GM21825 (cell line): Measurements from ENCODE around the gene TRIM44.

Experiments
- ATAC-seq: cut with Tn5 transposase; IDR thresholded peaks from one replicate; pipeline ENCODE4 v1.9.1; 2021; ENCODE audit warnings: mild to moderate bottlenecking, moderate library complexity; ENCODE audit not compliant: unreplicated experiment

Gene TRIM44

DNA sequence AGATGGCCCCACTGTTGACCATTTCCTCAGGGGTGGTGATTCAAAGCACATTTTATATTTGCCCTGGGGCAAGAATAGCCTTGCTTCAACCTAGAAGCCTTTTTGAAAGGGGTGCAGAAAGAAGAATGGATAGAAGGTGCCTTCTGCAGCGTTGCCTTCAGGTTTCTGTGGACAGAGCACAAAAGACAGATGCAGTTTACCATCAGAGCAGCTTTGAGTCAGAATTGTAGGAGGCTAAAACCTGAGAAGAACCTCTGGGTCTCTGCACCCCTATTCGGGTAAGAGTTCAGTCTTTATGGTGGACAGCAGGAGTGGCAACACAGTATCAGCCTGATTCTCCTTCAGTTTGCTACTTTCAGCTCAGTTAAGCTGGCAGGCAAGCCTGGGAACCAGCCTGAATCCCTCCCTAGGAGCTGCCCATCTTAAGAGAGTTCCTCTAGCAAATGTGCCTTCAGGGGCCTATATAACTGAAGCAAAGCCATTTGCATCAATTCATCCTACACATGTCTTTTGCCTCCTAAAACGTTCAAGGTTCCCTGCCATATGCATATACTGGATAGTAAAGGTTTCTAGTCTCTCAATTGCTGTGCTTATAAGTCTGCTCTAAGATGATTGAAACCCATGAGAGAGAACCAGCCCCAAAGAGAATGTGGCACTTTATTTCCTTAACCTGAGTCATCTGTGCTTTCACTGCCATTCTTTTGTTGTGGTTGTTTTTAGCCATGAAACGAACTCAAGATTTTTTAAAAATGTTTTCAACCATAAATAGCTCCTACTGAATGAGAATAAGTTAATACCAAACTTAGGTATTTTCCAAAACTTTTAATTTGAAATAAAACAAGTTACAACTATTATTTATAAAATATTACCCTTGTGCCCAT is 123.0 kb downstream of the TRIM44 start:
- peak; percentile 58 for ATAC-seq

DNA sequence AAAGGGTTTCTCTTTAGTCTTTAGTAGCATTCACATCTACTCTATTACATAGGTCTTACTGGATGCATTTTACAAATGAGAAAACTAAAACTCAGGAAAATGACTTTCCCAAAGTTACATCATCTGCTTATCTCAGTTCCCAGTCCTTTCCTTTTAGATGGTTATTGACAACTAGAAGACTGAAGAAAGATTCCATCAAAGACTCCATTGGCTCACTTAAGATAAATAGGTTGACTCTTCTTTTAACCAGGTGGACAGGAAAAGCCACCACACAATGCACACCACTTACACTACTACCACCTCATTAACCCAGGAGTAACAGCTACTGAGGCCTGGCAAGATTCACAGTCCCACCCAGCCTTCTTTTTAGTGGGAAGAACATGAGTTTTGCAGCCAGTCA is 123.6 kb downstream of the TRIM44 start:
- no peak for ATAC-seq

DNA sequence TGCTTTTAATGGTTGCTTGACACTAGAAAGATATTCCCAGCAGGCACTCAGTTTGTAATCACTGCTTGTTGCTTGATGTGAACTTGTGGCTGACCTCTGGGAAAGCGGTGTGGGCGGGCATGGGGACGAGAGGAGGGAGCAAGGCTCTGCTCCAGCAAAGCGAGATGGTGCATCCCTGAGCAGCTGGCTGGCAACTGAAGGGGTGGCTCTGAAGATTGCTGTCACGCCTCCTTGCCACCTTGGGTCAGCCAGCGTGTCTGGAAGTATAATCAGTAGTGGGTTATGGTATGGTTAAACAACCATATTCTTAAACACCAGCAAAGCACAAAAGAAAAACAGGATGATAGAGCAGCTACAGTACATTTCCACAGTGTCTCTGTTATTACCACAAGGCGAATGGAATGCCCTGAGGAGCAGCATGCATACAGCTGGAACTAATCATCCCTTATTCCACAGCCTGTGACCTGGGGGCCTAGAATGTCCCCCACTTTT is 124.5 kb downstream of the TRIM44 start:
- no peak for ATAC-seq

DNA sequence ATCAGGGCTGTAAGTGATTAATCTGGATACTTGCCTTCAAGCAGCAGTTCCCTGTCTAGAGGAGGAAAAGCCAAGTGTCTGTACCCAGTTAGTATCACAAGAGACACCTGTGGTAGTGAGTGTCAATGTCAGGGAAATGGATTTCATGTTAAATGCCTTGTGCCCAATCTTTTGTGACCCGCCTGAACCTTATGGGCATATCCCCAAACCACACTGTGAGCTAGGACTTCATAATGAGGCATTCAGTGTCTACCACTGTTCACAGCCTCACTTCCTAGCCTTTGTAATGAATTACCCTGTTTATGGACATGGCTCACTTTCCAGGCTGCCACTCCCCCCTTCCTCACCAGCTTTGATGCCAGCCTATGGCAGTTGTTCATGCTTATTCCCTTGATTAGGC is 125.1 kb downstream of the TRIM44 start:
- no peak for ATAC-seq

DNA sequence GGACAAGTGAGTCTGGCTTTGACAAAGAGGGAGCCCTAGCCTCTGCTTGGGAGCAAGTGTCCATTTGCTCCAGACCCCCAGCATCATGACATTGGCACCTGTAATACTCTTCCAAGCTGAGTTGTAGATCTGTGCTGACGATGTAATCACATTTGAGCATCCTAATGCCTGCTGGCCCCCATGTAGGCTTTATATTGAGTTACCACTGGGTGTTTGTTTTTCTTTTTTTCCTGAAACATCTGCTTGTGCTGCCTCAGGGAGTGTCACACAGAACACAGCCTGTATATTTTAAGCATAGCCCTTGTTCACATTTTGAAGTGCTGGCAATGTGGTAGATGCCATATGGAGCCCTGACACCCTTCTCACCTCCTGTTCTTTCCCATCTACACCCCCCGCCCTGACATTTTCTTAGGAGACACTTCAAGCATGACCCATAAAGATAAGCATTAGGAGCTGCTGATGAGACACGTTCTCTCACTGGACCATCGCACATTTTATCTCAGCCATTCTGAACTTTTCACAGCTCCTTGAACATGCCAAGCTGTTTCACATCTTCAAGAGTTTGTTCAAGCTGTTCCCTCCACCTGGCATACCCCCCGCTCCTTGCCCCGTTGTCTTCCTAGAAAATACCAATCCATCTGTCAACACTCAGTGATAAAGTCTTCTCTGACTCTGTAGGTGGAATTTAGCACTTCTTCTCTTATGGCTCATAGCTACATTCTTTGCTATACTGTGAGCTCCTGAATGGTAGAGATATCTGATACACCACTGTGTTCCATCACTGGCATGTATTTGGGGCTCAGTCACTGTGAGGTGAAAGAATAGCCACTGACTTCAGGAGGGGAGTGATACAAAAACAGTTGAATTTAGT is 128.7 kb downstream of the TRIM44 start:
- ATAC-seq: no peak

DNA sequence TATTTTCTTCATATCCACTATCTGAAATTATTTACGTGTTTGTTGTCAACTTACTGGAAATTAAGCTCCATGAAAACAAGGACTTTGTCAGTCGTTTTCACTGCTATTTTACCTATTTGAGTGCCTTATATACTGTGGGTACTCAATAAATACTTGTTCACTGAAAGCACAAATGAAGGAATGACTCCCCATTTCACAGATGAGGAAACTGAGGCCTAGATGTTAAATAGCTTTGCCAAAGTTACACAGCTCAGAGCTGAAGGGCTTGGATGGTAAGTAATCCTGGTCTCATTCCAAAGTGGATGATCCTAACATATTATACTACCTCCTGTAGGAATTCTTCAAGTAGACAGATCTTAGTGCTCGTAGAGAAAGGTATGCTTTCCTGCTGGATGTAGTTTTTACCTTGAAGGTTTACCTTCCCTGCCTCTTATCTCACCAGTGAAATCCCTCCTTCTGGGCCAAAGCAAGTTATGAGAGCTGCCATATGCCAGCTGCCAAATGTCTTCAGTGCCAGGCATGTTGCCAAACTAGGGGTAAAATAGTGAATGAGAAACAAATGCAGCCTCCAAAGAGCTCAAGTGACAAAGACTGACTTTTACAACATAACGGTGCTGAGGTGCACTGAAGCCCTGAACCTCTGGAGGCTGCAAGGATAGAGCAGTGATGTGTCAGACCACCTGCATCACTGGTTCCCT is 129.7 kb downstream of the TRIM44 start:
- ATAC-seq: no peak

DNA sequence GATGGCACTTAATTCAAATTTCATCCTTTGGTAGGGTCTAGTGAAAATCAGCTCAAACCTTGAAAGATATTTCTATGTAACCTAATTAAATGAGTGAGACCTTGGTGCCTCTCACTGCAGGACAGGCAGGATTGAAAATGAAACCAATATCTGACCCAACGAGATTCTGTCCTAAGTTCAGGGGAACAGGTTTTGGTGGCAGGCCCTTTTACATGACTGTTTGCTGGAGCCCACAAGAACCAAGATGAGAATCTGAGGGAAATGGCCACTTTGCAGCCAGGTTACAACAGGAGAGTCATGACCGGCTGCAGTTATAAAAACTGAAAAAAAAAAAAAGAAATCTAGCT is 130.2 kb downstream of the TRIM44 start:
- no peak for ATAC-seq

DNA sequence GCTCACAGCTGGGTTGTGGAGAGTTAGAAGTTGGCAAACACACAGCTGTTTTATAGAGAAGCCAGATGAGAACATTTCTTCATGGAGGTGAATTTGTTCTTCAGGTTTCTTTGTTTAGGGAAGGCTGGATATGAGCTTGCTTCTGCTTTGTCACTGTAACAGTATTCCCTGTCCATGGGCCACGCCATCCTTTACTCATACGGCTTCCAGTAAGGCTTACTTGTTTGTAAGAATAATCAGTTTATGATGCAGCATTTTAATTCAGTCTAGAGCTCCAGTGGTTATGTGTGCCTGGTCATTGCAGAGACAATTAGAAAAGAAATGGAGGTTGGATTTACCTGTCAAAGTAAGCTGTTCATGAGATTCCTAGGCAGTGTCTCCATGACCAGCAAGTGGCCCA is 131.8 kb downstream of the TRIM44 start:
- ATAC-seq: no peak

DNA sequence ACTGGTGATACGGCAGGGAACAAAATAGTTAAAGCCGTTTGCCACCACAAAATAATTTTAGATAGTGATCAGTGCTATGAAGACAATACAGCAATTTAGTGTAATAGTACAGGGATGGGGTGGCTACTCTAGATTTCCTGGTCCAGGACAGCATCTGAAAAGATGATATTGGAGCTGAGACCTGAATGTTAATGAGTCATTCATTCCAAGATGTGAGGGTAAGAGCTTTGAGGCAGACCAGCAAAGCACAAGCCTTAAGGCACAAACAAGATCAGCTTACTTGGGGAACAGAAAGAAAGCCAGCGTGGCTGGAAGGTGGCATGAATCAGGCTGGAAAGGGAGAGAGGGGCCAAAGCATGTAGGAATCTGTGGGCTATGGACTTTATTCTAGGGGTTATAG is 132.3 kb downstream of the TRIM44 start:
- no peak for ATAC-seq

DNA sequence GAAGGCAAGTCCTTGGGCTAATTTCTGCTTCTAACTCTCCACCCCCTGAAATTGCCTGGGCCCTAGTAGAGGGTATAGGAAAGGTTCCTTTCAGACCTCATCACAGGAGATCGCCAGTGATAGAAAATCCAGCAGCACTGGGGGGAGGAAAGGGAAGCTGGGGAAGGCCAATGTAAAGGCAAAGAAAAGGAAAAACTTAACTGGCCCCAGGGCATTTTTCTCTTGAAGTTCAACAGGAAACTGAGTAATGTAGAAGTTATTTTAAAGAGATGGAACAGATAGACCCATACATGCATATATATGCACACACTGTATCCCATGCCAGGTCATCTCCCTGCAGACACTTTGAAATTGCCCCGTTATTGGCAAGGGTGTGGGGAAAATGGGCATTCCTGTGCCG is 134.0 kb downstream of the TRIM44 start:
- ATAC-seq: no peak

DNA sequence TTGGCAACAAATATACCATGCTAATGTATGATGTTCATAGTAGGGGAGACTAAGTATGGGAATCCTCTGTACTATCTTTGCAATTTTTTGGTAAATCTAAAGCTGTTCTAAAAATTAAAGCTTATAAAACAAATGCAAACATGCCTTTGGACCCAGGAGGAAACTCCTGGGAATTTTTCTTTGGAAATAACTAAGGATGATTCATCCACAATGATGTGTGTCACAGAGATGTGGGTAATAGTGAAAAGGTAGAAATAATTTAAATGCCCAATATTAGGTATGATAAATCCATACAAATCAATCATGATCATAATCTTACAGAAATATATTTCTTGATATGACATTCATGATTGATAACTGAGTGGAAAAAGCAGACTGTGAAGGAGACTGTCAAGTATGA is 135.8 kb downstream of the TRIM44 start:
- ATAC-seq: no peak

DNA sequence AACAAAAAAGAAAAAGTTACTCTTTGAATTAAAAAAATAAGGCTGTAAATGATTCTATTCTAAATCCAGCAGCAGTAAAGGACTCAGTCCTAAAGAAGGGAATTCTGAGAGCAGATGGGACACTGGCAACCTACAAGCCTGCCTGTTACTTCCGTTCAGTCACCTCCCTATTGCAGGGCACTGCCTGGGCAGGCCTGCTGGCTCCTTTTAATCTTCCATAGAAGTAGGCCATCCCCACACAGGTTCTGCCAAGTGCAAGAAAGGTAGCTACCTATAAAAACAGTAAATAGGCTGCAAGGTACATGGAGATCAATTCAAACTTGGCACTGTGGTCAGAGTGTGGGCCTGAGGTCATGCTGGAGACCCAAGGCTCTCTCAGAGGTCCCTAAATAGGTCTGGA is 136.4 kb downstream of the TRIM44 start:
- ATAC-seq: no peak

DNA sequence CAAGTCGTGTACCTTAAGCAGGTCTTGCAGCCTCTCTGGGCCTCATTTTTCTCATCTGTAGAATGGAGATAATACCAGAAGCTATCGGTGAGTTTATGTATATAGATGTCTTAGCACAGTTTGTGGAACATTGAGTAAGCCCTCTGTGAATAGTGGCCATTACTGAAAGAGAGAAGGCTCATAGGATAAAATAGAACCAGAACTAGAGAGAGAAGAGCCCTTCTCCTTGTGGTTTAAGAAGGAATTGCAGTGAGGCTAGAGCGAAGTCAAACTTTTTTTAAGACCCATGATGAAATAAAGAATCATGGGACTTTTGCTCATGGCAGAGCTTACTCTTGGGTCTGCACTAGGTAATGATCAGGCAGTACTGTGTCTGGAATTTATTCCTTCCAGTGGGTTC is 137.1 kb downstream of the TRIM44 start:
- ATAC-seq: no peak

DNA sequence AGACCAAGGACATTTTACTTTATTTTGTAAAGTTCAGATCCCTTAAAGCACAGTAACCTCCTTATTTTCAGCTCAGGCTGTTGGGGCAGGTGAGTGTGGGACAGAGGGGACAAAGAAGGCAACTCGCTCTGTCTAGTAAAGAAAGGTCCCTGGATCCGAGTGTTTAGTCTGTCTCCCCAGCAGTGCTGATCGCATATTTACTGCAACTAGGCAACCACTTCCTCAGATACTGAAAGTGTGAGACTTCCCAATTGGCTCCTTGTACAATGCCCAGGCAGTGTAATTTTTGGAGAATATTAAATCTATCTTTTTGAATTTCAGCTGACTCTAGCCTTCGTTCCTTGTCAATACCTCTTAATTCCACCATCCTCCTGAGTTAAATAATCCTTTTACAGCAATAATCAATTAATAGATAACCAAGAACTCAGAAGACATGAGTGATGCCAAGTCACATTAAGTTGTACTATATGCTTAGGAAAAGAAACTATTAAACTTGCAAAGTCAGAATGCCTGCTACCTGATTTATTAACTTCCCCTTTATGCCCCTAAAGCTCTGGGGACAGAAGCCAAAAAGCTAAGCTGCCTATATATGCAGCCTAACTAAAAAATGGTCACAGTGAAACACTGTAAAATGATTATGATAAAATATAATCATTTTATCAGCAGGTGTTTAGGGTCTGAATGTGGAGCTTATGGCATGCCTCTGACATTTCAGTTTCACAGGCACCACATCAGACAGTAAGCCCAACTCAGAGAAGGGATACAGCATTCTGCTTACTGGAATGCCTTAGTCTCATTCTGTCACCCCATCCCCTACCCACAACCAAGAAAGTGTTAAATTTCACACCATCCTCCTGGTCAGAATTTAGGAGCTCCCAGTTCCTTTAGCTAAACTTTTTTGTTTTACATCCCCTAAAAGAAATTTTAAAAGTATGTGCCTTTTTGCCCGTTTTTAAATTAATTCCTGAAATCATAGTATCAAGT is 138.7 kb downstream of the TRIM44 start:
- ATAC-seq: no peak

DNA sequence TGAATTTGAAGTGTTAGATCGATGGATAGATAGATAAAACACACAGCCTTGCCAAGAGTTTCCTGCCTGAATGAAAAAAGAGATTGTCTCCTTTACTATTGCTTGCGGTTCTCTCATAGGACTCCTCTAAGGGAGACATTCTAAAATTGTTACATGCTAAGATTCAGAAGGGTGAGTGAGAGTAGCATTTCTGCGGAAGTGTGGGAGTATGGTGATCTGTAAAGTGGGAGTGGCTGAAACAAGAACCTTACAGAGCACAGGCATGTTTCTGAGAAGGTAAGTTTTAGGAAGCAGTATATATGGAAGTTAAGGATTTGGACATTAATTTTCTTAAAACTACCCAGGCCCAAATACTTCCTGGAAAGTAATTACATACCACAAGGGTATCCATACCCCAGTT is 139.6 kb downstream of the TRIM44 start:
- ATAC-seq: no peak

DNA sequence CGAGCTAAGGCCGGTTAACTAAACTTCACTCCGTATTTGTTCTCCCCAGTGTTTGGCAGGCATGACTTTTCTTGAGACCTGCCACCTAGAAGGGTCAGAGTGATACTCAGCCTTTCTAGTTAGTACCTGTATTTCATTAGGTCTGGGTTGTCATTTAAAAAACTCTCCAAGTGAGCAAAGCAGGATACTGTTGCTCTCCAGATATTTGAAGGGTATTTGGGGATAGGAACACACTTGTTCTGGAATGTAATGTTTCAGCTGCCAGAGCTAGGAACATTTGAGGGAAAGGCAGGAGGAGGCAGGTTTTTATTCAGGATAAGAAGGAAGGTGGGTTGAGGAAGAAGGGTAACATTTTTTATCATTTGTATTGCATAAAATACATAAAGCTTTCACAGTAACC is 140.1 kb downstream of the TRIM44 start:
- no peak for ATAC-seq

DNA sequence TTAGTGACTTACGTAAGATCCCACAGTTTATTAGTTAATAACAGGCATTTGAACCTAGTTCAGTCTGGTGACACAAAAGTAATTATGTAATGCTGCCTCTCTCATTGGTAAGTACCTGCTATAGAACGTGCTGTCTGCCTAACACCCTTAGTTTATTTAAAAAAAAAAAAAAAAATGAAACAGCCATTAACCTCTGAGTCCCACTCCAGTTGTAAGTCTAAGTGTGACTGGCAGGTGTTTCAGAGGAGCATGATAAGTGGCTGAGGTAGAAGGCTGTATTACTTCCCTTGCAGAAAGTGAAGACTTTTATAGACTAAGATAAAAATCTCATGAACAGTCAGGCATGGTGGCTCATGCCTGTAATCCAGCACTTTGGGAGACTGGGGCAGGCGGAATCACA is 140.5 kb downstream of the TRIM44 start:
- ATAC-seq: no peak

DNA sequence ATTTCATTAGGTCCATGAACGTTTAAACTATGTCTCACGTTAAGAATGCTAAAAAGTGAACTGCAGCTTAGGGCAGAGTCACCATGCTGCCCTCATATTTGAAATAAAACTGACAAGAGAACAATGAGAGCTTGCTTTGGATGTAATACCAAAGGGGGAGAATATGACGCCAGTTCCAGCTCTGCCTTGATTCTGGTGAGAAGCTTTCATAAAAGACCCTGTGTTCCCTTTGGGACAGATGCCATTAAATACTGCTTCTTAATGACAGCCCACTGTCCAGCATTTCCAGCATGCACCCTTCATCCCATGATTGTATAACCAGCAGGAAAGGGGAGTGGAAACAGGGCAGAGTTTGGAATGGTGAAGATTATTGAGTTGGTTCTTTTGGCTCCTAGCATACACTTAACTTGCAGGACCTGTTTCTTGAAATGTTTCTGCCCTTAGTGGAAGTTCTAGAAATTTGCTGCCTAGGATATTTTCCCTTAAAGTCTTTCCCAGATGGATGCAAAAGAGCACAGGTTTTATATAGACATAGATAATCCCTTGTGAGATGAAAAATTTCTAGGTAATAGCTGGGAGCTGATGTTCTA is 142.0 kb downstream of the TRIM44 start:
- no peak for ATAC-seq

DNA sequence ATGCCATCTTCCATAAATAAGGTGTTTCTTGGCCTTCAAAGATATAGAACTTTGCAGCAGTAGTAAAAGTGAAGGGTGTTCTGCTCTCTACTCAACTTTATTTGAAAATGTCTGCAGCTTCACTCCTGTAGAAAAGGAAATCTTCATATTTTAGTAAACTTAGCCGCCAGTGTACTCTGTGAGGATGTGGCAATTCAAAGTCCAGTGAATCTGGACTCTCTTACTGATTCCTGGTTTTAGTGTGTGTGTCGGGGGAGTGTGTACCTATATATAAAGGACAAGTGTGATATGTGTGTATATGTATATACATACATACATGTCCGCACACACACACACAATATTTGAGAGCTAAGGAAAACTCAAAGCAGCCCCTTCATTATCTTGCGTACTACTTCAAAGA is 147.0 kb downstream of the TRIM44 start:
- ATAC-seq: no peak
